Measurements from ENCODE around the gene CAPN1.

- no peak for TF ChIP-seq CTCF (conservative IDR thresholded peaks at IDR 0.05; ENCODE audit: low read length)
- no peak for TF ChIP-seq EZH2phosphoT487 (IDR thresholded peaks at IDR 0.05; ENCODE audit: borderline replicate concordance, low read depth, low read length)
Observed at GRCh38 chr11:65151331-65151899, 30.3 kb upstream of the CAPN1 start.
